ENCODE measurements around the gene AFF3. TPM values are rescaled to one million over a fixed set of nuclear protein-coding genes. Genes with fewer than 3 reads are reported as not detected.

AFF3 gene
- total and polyA plus RNA-seq, 2 donors (not counting 3 experiments of a cell fraction or from before 2014, with no cell fraction given) = 0.06 to 0.07 TPM

GRCh38 chr2:99707592-99707991, 434.8 kb downstream of the AFF3 start:
- Histone ChIP-seq H3K27me3 (ENCODE audit: control insufficient read depth in 2 of 2, insufficient read depth in 2 of 2, low read length in 2 of 2) (no peaks in the 10 kb centered on the region), H2AFZ (ENCODE audit: low read depth, low read length) (no peak overlapping the region), H3K79me2 (ENCODE audit: control insufficient read depth, insufficient read depth, low read length) (no peaks in the 10 kb centered on the region), H3K9ac (replicated peaks; ENCODE audit: extremely low read depth, insufficient read depth, low read length) (no peak overlapping the region), H3K27ac (ENCODE audit: insufficient read depth, low read depth, low read length) (no peak overlapping the region), H3K36me3 (ENCODE audit: control insufficient read depth in 2 of 2, extremely low read depth in 1 of 2, insufficient read depth in 2 of 2, low read length in 2 of 2) (no peaks in the 10 kb centered on the region), H3K4me3 (replicated peaks in 1 of 3; ENCODE audit: insufficient read depth in 1 of 3, low read depth in 1 of 3, low read length in 3 of 3) (no peak overlapping the region), H3K9me1 (replicated peaks; ENCODE audit: control insufficient read depth, extremely low read depth, insufficient read depth, low read length) (no peaks in the 10 kb centered on the region), H3K4me1 (ENCODE audit: control insufficient read depth, extremely low read depth, insufficient read depth, low read length) (no peaks in the 10 kb centered on the region), H3K4me2 (ENCODE audit: insufficient read depth, low read length) (no peak overlapping the region), H3K9me3 (replicated peaks; ENCODE audit: control insufficient read depth, insufficient read depth, low read length) (no peaks in the 10 kb centered on the region), H4K20me1 (replicated peaks; ENCODE audit: control insufficient read depth, extremely low read depth, insufficient read depth, low read length) (no peaks in the 10 kb centered on the region)
- TF ChIP-seq EZH2 (IDR thresholded peaks at IDR 0.05; ENCODE audit: borderline replicate concordance, low read depth, low read length, severe bottlenecking) (no peak), POLR2AphosphoS5 (IDR thresholded peaks at IDR 0.05; ENCODE audit: insufficient read depth, low read depth, low read length) (no peak), JUN (IDR thresholded peaks at IDR 0.05; ENCODE audit: borderline replicate concordance, insufficient read depth, insufficient read length, low read depth) (no peak)
- dilution Hi-C loops (cut with MboI; ENCODE audit: extremely low pct_ligation_motif_present, low sequenced_read_pairs) (no loop called here), intact Hi-C loops (cut with micrococcal nuclease) (no loop called here)
- FAIRE-seq (no peak), DNase-seq (ENCODE audit: low read depth, low spot score) (no peak)
- ChIA-PET CTCF (no interaction called here), POLR2A (no interaction called here)
- BruUV-seq (replicated peaks) = no TSS peak

- intact Hi-C loops (cut with micrococcal nuclease) = no loop called here
- CTCF ChIA-PET = no interaction called here
These were observed 435.7 kb downstream of the AFF3 start for GRCh38 chr2:99706735-99707134.

More at GRCh38 chr2:99706735-99707134, 435.7 kb downstream of the AFF3 start:
- Histone ChIP-seq H3K27me3 (ENCODE audit: control insufficient read depth in 2 of 2, insufficient read depth in 2 of 2, low read length in 2 of 2) (no peaks in the 10 kb centered on the region), H3K9me3 (replicated peaks; ENCODE audit: control insufficient read depth, insufficient read depth, low read length) (no peaks in the 10 kb centered on the region), H3K9me1 (replicated peaks; ENCODE audit: control insufficient read depth, extremely low read depth, insufficient read depth, low read length) (no peaks in the 10 kb centered on the region), H3K27ac (ENCODE audit: insufficient read depth, low read depth, low read length) (no peak overlapping the region), H3K36me3 (ENCODE audit: control insufficient read depth in 2 of 2, extremely low read depth in 1 of 2, insufficient read depth in 2 of 2, low read length in 2 of 2) (no peaks in the 10 kb centered on the region), H2AFZ (ENCODE audit: low read depth, low read length) (no peak overlapping the region), H3K79me2 (ENCODE audit: control insufficient read depth, insufficient read depth, low read length) (no peaks in the 10 kb centered on the region), H4K20me1 (replicated peaks; ENCODE audit: control insufficient read depth, extremely low read depth, insufficient read depth, low read length) (no peaks in the 10 kb centered on the region), H3K9ac (replicated peaks; ENCODE audit: extremely low read depth, insufficient read depth, low read length) (no peak overlapping the region), H3K4me3 (replicated peaks in 1 of 3; ENCODE audit: insufficient read depth in 1 of 3, low read depth in 1 of 3, low read length in 3 of 3) (no peak overlapping the region), H3K4me2 (ENCODE audit: insufficient read depth, low read length) (no peak overlapping the region), H3K4me1 (ENCODE audit: control insufficient read depth, extremely low read depth, insufficient read depth, low read length) (no peaks in the 10 kb centered on the region)
- BruUV-seq (replicated peaks) = no TSS peak
- DNase-seq (ENCODE audit: low read depth, low spot score) = no peak
- POLR2A ChIA-PET = no interaction called here
- dilution Hi-C loops (cut with MboI; ENCODE audit: extremely low pct_ligation_motif_present, low sequenced_read_pairs) = no loop called here
- FAIRE-seq = no peak
- TF ChIP-seq EZH2 (IDR thresholded peaks at IDR 0.05; ENCODE audit: borderline replicate concordance, low read depth, low read length, severe bottlenecking) (no peak), MYC (IDR thresholded peaks at IDR 0.05; ENCODE audit: low read depth, low read length) (no peak), JUN (IDR thresholded peaks at IDR 0.05; ENCODE audit: borderline replicate concordance, insufficient read depth, insufficient read length, low read depth) (no peak), POLR2A (IDR thresholded peaks at IDR 0.05; ENCODE audit: low read depth, low read length) (no peak), GATA2 (IDR thresholded peaks at IDR 0.05; ENCODE audit: insufficient read depth, insufficient read length, low read depth, low read length) (no peak), FOS (IDR thresholded peaks at IDR 0.05; ENCODE audit: borderline replicate concordance, insufficient read depth, low read length) (no peak), CTCF (IDR thresholded peaks at IDR 0.05; ENCODE audit: extremely low read depth in 1 of 2, insufficient read depth in 1 of 2, low read depth in 1 of 2, low read length in 2 of 2) (no peak), POLR2AphosphoS5 (IDR thresholded peaks at IDR 0.05; ENCODE audit: insufficient read depth, low read depth, low read length) (no peak), MAX (IDR thresholded peaks at IDR 0.05; ENCODE audit: insufficient read depth, insufficient read length) (no peak)
